GM12874 (cell line): Measurements from ENCODE around the gene GNG7.

Experiments
- TF ChIP-seq, protein P1 (sequence below): IDR thresholded peaks from 2 replicates; pipeline ENCODE4 v1.5.1; 2011; ENCODE audit warnings: low read depth, mild to moderate bottlenecking, control low read depth, low read length, moderate library complexity; ENCODE audit not compliant: insufficient read depth

The GNG7 gene

DNA sequence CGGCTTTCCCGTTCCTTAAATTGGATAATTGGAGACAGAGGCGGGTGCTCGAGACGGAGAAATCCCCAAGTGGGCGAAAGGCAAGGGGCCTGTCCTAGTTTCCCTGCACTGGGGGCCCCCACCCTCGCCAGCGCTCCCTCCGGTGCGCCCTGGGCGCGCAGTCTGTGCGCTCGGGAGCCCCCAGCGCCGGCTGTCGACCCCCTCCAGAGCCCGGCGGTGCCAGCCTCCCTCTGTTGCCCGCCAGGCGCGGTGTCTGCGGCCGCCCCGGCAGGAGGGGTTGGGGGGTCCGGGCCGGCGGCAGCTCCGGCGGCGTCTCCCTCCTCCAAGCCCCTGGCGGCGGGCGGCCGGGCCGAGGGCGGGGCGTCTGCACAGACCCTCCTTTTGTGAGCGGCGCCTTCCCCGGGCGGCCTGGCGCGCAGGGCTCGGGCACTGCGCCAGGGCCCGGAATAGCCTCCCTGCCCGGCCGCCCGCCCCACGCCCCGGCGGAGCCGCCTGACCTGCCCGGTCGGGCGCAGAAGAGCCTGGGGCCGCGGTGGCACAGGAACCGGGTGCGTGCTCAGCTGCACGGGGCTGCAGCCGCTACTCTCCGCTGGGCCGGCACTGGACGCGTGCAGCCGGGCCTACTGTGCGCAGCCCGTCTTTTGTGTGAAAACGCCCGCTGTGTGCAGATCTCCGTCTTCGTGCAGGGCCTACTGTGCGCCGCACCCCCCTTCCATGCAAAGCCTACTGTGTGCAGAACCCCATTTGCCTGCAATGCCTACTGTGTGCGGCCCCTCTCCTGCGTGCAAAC is 213.4 kb downstream of the GNG7 start:
- TF ChIP-seq, protein P1, sequence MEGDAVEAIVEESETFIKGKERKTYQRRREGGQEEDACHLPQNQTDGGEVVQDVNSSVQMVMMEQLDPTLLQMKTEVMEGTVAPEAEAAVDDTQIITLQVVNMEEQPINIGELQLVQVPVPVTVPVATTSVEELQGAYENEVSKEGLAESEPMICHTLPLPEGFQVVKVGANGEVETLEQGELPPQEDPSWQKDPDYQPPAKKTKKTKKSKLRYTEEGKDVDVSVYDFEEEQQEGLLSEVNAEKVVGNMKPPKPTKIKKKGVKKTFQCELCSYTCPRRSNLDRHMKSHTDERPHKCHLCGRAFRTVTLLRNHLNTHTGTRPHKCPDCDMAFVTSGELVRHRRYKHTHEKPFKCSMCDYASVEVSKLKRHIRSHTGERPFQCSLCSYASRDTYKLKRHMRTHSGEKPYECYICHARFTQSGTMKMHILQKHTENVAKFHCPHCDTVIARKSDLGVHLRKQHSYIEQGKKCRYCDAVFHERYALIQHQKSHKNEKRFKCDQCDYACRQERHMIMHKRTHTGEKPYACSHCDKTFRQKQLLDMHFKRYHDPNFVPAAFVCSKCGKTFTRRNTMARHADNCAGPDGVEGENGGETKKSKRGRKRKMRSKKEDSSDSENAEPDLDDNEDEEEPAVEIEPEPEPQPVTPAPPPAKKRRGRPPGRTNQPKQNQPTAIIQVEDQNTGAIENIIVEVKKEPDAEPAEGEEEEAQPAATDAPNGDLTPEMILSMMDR, result no peak

DNA sequence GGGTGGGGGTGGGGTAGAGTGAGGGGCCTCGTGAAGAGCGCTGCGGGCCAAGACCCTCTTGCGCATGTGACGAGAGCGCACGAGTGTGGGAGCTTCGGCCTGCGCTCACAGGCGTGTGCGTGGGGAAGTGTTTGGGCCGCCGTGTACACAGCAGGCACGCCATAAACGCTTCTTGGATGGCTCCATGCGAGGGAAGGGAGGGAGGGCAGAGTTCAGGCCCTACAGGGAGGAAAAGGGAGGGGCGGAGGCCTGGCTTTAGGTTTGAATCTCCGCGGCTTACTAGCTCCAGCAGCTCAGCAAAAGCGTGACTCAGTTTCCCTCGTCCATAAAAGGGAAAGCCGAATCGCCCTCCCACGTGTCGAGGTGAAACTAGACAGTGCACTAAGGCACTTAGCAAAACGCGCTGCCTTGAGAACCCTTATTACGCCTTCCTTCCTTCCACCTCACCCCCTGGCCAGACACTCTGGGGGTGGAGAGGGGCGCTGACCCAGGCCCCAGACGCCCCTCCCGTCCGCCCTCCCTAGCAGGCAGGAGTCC is 214.0 kb downstream of the GNG7 start:
- TF ChIP-seq, protein P1, result no peak

DNA sequence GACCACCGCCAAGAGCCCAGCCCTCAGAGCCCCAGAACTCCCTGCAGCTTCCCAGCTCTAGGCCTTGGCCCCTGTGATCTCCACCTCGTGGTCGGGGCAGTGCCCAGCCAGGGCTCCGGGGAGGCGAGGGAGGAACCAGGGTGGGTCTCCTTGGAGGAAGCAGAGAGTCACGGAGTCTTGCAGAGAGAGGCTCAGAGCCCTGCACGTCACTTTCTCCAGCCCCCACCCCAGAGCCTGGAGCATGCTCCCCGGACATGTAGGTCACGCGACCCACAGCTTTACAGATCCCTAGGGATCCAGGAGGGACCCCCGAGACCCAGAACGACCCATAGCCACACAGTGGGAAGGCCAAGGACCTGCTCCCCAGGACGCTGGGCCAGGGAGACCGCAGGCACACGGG is 214.7 kb downstream of the GNG7 start:
- TF ChIP-seq, protein P1, result no peak

DNA sequence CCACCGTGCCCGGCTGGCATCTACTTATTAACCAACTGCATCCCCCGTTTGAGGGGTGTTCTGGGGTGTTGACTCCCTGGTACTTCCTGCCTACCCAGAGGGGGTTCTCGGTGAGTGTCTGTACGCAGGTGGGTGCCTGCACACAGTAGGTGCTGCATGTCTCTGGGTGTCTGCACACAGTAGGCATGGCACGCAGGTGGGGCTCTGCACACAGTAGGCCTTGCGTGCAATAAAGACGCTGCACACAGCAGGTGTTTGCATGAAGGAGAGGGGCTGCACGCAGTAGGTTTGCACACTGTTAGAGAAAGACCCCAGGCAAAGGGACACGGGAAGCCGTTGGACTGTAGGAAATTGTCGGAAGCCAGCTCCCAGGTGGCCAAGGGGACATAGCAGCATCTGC is 215.4 kb downstream of the GNG7 start:
- TF ChIP-seq, protein P1, result no peak

DNA sequence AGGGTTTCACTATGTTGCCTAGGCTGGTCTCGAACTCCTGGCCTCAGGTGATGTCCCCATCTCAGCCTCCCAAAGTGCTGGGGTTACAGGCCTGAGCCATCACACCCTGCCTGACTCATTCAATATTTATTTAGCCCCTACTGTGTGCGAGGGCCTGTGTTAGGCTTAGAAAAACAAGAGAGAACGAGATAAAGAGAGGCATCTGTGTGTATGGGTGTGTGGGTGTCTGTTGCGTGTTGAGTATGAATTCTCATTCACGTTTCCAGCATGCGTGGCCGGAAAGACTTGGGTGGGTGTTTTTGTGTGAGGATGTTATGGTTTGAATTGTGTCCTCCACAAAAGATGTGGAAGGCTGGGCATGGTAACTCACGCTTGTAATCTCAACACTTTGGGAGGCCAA is 217.1 kb downstream of the GNG7 start:
- TF ChIP-seq, protein P1, result no peak

DNA sequence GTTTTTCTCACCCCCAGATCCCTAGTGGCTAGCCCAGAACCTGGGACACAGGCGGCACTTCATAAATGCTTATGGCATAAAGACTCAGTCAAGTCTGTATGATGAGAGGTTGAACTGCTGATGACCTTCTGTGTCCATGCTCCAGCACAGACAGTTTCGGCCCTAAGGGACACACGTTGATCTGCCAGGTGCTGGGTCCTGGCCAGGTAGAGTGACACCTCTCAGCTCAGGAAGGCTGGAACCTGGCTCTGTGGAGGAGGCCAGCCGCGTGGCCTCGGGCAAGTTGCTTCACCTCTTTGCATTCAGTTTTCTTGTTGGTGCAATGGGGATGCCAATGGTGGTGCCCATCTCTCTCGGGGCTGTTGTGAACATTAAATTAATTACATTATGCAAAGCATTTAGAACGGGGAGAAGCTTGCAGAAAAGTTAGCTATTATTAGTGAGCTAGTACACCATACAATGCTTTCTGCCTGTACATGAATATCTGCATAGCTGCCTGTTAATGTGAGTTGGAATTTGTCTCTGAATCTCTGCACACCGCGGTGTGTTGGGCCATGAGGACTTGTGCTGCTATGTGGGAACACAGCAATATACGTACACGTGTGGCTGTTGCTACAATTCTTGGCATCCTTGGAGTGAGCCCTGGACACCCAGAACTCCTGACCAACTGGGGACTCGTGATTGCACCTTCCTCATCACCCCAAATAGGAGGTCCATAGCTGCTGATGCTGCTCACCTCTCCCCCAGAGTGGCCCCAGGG is 218.1 kb downstream of the GNG7 start:
- TF ChIP-seq, protein P1, result no peak

DNA sequence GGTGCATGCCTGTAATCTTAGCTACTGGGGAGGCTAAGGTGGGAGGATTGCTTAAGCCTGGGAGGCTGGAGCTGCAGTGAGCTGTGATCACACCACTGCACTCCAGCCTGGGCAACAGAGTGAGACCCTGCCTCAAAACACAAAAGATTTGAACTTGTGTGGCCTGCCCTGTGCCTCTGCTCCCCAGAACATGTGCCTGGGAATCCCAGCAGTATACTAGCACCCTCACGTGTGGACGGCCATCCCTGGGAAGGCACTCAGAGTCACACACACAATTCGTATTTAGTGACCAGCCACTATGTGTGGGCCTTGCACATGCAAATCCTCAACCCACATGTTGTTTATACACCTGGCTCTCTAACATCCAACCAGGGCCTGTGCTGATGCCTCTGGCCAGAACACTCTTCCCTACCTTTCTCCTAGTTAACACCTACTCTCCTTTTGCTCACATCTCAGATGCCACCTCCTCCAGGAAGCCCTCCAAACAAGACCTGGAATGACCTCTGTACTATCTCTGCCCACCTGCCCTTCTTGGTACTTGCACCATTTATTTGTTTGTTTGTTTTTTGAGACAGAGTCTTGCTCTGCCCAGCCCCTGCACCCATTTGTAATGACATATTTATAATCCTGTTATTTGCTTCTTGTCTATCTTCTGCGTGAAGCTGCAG is 218.9 kb downstream of the GNG7 start:
- TF ChIP-seq, protein P1, result no peak
